PFSK-1 (cell line): ENCODE data around the gene CAV1.

Experiments used
- FOXP2 ChIP-seq: optimal IDR thresholded peaks from 2 replicates; pipeline ENCODE3; 2011; ENCODE audit warnings: borderline replicate concordance, control low read depth, inconsistent platforms; ENCODE audit not compliant: insufficient read depth; ENCODE audit errors: extremely low read length, extremely low read depth
- POLR2AphosphoS5 ChIP-seq: IDR thresholded peaks from 2 replicates; pipeline ENCODE4 v1.6.1; 2012; ENCODE audit warnings: low read depth, mild to moderate bottlenecking, control low read depth, low read length, moderate library complexity
- REST ChIP-seq, 2 experiments: IDR thresholded peaks; 2 replicates each; pipeline versions ENCODE4 v1.6.1 to v1.8.0; 2011 to 2012; ENCODE audit warnings: low read depth in 2 of 2, low read length in 2 of 2, control low read depth in 1 of 2, inconsistent platforms in 1 of 2, mild to moderate bottlenecking in 1 of 2, moderate library complexity in 1 of 2; ENCODE audit not compliant: insufficient read depth in 1 of 2
- SIN3A ChIP-seq: IDR thresholded peaks from 2 replicates; pipeline ENCODE4 v1.6.1; 2012; ENCODE audit warnings: mild to moderate bottlenecking, low read length, moderate library complexity, borderline replicate concordance; ENCODE audit not compliant: insufficient read depth
- TAF1 ChIP-seq: IDR thresholded peaks from 2 replicates; pipeline ENCODE4 v1.6.1; 2012; ENCODE audit warnings: low read length, control low read depth, borderline replicate concordance; ENCODE audit not compliant: insufficient read depth

- TF ChIP-seq POLR2AphosphoS5 (no peak), REST (IDR thresholded peaks at IDR 0.05; ENCODE audit: insufficient read depth in 1 of 2, low read depth in 2 of 2, low read length in 2 of 2) (no peak), TAF1 (no peak), SIN3A (no peak), FOXP2 (no peak)
These were observed 24.5 kb downstream of the CAV1 start for GRCh38 chr7:116549370-116549769.
